ENCODE results near the gene TBC1D19. TPM values are rescaled to one million over a fixed set of nuclear protein-coding genes. Genes with fewer than 3 reads are reported as not detected.

Gene TBC1D19
- total and polyA plus RNA-seq, 4 donors, result 1.2 to 5.8 (median 2.2) TPM

GRCh38 chr4:26784207-26784865 is 200.5 kb downstream of the TBC1D19 start:
- H3K9me3 ChIP-seq (ENCODE audit: control insufficient read depth in 4 of 4, low read length in 3 of 4), result no peaks in the 10 kb centered on the region
- no peak overlapping the region for H3K27ac ChIP-seq (ENCODE audit: low read depth in 1 of 2, low read length in 2 of 2)
- 97% methylated on average over 1 of the region's 1 CpG for WGBS
- no peak overlapping the region for H3K4me3 ChIP-seq (ENCODE audit: low read depth in 1 of 3, low read length in 3 of 3)
- H3K36me3 ChIP-seq (ENCODE audit: control insufficient read depth in 4 of 4, insufficient read depth in 3 of 4, low read depth in 1 of 4, low read length in 3 of 4), result no peaks in the 10 kb centered on the region
- no peak overlapping the region for H3K9ac ChIP-seq (ENCODE audit: low read depth in 1 of 2, low read length in 2 of 2)
- H3K4me1 ChIP-seq (ENCODE audit: control insufficient read depth in 4 of 4, insufficient read depth in 4 of 4, low read length in 3 of 4), result peaks cover 0 to 8% (median 4%) of the 10 kb centered on the region in 4 donors
- no peaks in the 10 kb centered on the region for H3K27me3 ChIP-seq (ENCODE audit: control insufficient read depth in 4 of 4, insufficient read depth in 4 of 4, low read length in 3 of 4)
- TF ChIP-seq YY1 (IDR thresholded peaks at IDR 0.05), result no peak
- no peak for TF ChIP-seq NR2F2 (IDR thresholded peaks at IDR 0.05)
- no peak for TF ChIP-seq RXRA (IDR thresholded peaks at IDR 0.05)
- no peak for TF ChIP-seq HNF4A (conservative IDR thresholded peaks at IDR 0.05)
- TF ChIP-seq REST (IDR thresholded peaks at IDR 0.05), result no peak
- no peak for DNase-seq (ENCODE audit: low spot score)

- no peaks in the 10 kb centered on the region for H3K27me3 ChIP-seq (ENCODE audit: control insufficient read depth in 4 of 4, insufficient read depth in 4 of 4, low read length in 3 of 4)
- no peak overlapping the region for H3K9ac ChIP-seq (ENCODE audit: low read depth in 1 of 2, low read length in 2 of 2)
- H3K27ac ChIP-seq (ENCODE audit: low read depth in 1 of 2, low read length in 2 of 2), result no peak overlapping the region
- no peaks in the 10 kb centered on the region for H3K36me3 ChIP-seq (ENCODE audit: control insufficient read depth in 4 of 4, insufficient read depth in 3 of 4, low read depth in 1 of 4, low read length in 3 of 4)
- H3K9me3 ChIP-seq (ENCODE audit: control insufficient read depth in 4 of 4, low read length in 3 of 4), result no peaks in the 10 kb centered on the region
- no peak overlapping the region for H3K4me3 ChIP-seq (ENCODE audit: low read depth in 1 of 3, low read length in 3 of 3)
- TF ChIP-seq FOXA2 (IDR thresholded peaks at IDR 0.05), result no peak
- WGBS, result 86% methylated on average over 4 of the region's 4 CpGs
- DNase-seq (ENCODE audit: low spot score), result no peak
- peaks cover 0 to 8% (median 4%) of the 10 kb centered on the region in 4 donors for H3K4me1 ChIP-seq (ENCODE audit: control insufficient read depth in 4 of 4, insufficient read depth in 4 of 4, low read length in 3 of 4)
These were observed 201.4 kb downstream of the TBC1D19 start for GRCh38 chr4:26785312-26785711.

DNA sequence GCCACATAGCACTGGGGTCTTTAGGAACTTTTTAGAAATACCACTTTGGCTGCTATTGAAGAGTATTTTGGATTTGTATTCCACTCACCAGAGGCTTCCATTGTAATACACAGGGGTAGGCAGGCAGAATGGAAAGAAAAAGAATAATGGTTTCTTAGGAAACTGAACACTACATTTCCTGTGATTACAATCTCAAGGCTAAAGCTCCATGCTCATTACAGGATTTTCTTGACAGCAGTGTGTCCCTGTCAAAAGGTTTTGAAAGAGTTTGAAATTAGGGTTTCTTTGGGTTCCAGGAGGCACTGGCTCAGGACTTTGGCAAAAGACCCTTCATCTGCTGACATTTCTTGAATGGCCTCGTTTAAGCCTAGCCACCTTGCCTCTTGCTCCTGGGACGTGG is 201.9 kb downstream of the TBC1D19 start:
- Histone ChIP-seq H3K4me1 (ENCODE audit: control insufficient read depth in 4 of 4, insufficient read depth in 4 of 4, low read length in 3 of 4) (peaks cover 0 to 8% (median 4%) of the 10 kb centered on the region in 4 donors), H3K9me3 (ENCODE audit: control insufficient read depth in 4 of 4, low read length in 3 of 4) (no peaks in the 10 kb centered on the region), H3K36me3 (ENCODE audit: control insufficient read depth in 4 of 4, insufficient read depth in 3 of 4, low read depth in 1 of 4, low read length in 3 of 4) (no peaks in the 10 kb centered on the region), H3K27ac (ENCODE audit: low read depth in 1 of 2, low read length in 2 of 2) (no peak overlapping the region), H3K27me3 (ENCODE audit: control insufficient read depth in 4 of 4, insufficient read depth in 4 of 4, low read length in 3 of 4) (no peaks in the 10 kb centered on the region), H3K9ac (ENCODE audit: low read depth in 1 of 2, low read length in 2 of 2) (no peak overlapping the region), H3K4me3 (ENCODE audit: low read depth in 1 of 3, low read length in 3 of 3) (no peak overlapping the region)
- WGBS, result 81% methylated on average over 2 of the region's 2 CpGs
- TF ChIP-seq MAX (IDR thresholded peaks at IDR 0.05) (no peak), HNF4A (conservative IDR thresholded peaks at IDR 0.05) (no peak), NR2F2 (IDR thresholded peaks at IDR 0.05) (no peak)
- no peak for DNase-seq (ENCODE audit: low spot score)

DNA sequence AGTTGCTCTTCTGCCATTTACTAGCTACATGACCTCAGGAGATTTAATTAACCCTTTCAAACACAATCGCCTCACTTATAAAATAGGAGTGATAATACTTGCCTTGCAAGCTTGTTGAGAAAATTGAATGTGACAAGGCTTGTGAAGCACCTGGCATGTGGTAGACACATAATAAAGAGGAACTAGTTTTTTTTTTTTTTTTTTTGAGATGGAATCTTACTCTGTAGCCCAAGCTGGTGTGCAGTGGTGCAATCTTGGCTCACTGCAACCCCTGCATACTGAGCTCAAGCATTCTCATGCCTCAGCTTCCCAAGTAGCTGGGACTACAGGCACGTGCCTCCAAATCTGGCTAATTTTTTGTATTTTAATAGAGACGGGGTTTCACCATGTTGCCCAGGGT is 203.0 kb downstream of the TBC1D19 start:
- H3K9me3 ChIP-seq (ENCODE audit: control insufficient read depth in 4 of 4, low read length in 3 of 4), result no peaks in the 10 kb centered on the region
- DNase-seq (ENCODE audit: low spot score), result no peak
- TF ChIP-seq YY1 (IDR thresholded peaks at IDR 0.05), result no peak
- TF ChIP-seq JUND (IDR thresholded peaks at IDR 0.05), result no peak
- TF ChIP-seq FOXA1 (IDR thresholded peaks at IDR 0.05), result no peak
- TF ChIP-seq EGR1 (IDR thresholded peaks at IDR 0.05; ENCODE audit: low read depth in 2 of 2), result no peak
- TF ChIP-seq FOXA2 (IDR thresholded peaks at IDR 0.05), result no peak
- no peak for TF ChIP-seq TAF1 (conservative IDR thresholded peaks at IDR 0.05)
- TF ChIP-seq NR2F2 (IDR thresholded peaks at IDR 0.05), result no peak
- no peak for TF ChIP-seq HNF4G (IDR thresholded peaks at IDR 0.05)
- no peak for TF ChIP-seq SP1 (IDR thresholded peaks at IDR 0.05)
- TF ChIP-seq GABPA (IDR thresholded peaks at IDR 0.05 in 1 of 2, conservative IDR thresholded peaks at IDR 0.05 in 1 of 2), result no peak
- TF ChIP-seq, protein P1, sequence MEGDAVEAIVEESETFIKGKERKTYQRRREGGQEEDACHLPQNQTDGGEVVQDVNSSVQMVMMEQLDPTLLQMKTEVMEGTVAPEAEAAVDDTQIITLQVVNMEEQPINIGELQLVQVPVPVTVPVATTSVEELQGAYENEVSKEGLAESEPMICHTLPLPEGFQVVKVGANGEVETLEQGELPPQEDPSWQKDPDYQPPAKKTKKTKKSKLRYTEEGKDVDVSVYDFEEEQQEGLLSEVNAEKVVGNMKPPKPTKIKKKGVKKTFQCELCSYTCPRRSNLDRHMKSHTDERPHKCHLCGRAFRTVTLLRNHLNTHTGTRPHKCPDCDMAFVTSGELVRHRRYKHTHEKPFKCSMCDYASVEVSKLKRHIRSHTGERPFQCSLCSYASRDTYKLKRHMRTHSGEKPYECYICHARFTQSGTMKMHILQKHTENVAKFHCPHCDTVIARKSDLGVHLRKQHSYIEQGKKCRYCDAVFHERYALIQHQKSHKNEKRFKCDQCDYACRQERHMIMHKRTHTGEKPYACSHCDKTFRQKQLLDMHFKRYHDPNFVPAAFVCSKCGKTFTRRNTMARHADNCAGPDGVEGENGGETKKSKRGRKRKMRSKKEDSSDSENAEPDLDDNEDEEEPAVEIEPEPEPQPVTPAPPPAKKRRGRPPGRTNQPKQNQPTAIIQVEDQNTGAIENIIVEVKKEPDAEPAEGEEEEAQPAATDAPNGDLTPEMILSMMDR (IDR thresholded peaks at IDR 0.05; ENCODE audit: low read depth, low read length, missing input control), result no peak
- no peak for TF ChIP-seq MAX (IDR thresholded peaks at IDR 0.05)
- TF ChIP-seq RXRA (IDR thresholded peaks at IDR 0.05), result no peak
- TF ChIP-seq ZBTB33 (IDR thresholded peaks at IDR 0.05), result no peak

More for the DNA sequence above, 203.0 kb downstream of the TBC1D19 start:
- Histone ChIP-seq H3K4me1 (ENCODE audit: control insufficient read depth in 4 of 4, insufficient read depth in 4 of 4, low read length in 3 of 4) (peaks cover 0 to 8% (median 4%) of the 10 kb centered on the region in 4 donors), H3K27me3 (ENCODE audit: control insufficient read depth in 4 of 4, insufficient read depth in 4 of 4, low read length in 3 of 4) (no peaks in the 10 kb centered on the region), H3K9ac (ENCODE audit: low read depth in 1 of 2, low read length in 2 of 2) (no peak overlapping the region), H3K36me3 (ENCODE audit: control insufficient read depth in 4 of 4, insufficient read depth in 3 of 4, low read depth in 1 of 4, low read length in 3 of 4) (no peaks in the 10 kb centered on the region), H3K4me3 (ENCODE audit: low read depth in 1 of 3, low read length in 3 of 3) (no peak overlapping the region), H3K27ac (ENCODE audit: low read depth in 1 of 2, low read length in 2 of 2) (no peak overlapping the region)
- WGBS, result 85% methylated on average over 3 of the region's 3 CpGs

Data from liver (tissue), 9 donors.